Measurements from ENCODE around the gene PLA2G4F.

PLA2G4F gene

GRCh38 chr15:42152921-42153698, 3.3 kb downstream of the PLA2G4F start:
- DNase-seq (ENCODE audit: extremely low read depth, low read depth): no peak
- no peak for TF ChIP-seq CTCF (IDR thresholded peaks at IDR 0.05; ENCODE audit: low read depth, low read length)

- no peak for TF ChIP-seq CTCF (IDR thresholded peaks at IDR 0.05; ENCODE audit: low read depth, low read length)
- DNase-seq (ENCODE audit: extremely low read depth, low read depth): no peak
Observed at GRCh38 chr15:42152196-42152920, 4.1 kb downstream of the PLA2G4F start.

- DNase-seq (ENCODE audit: extremely low read depth, low read depth): no peak
- no peak for TF ChIP-seq CTCF (IDR thresholded peaks at IDR 0.05; ENCODE audit: low read depth, low read length)
Observed at GRCh38 chr15:42151736-42152135, 4.7 kb downstream of the PLA2G4F start.

GRCh38 chr15:42151141-42151561, 5.3 kb downstream of the PLA2G4F start:
- no peak for DNase-seq (ENCODE audit: extremely low read depth, low read depth)
- no peak for TF ChIP-seq CTCF (IDR thresholded peaks at IDR 0.05; ENCODE audit: low read depth, low read length)

GRCh38 chr15:42150219-42150970, 6.0 kb downstream of the PLA2G4F start:
- no peak for DNase-seq (ENCODE audit: extremely low read depth, low read depth)
- no peak for TF ChIP-seq CTCF (IDR thresholded peaks at IDR 0.05; ENCODE audit: low read depth, low read length)

- DNase-seq (ENCODE audit: extremely low read depth, low read depth): no peak
- no peak for TF ChIP-seq CTCF (IDR thresholded peaks at IDR 0.05; ENCODE audit: low read depth, low read length)
Observed at GRCh38 chr15:42149493-42150218, 6.8 kb downstream of the PLA2G4F start.
